G401.6 (cell line): ENCODE data around the gene OSBPL5.

ENCODE experiments used
- FAIRE-seq: peaks from 2 replicates; lab custom pipeline; 2012; peaks lifted over from hg19 to GRCh38; lab: Jason Lieb, UNC

OSBPL5 gene

GRCh38 chr11:3165152-3165705 lies at the start of gene OSBPL5:
TSS of gene OSBPL5 (minus strand) at chr11:3165310. CDS start at chr11:3129148, 36,162 bp downstream.
- no peak for FAIRE-seq

- FAIRE-seq: no peak
Observed at GRCh38 chr11:3214420-3214699, 49.2 kb upstream of the OSBPL5 start.

GRCh38 chr11:3213659-3214419 lies 48.7 kb upstream of the OSBPL5 start:
- FAIRE-seq: no peak

GRCh38 chr11:3208272-3208671 lies 43.2 kb upstream of the OSBPL5 start:
- FAIRE-seq: no peak

- FAIRE-seq: no peak
Observed at GRCh38 chr11:3207526-3208189, 42.5 kb upstream of the OSBPL5 start.

- FAIRE-seq: no peak
Observed at GRCh38 chr11:3206922-3207204, 41.8 kb upstream of the OSBPL5 start.

GRCh38 chr11:3206156-3206921 lies 41.2 kb upstream of the OSBPL5 start:
- FAIRE-seq: no peak

GRCh38 chr11:3205261-3206155 lies 40.4 kb upstream of the OSBPL5 start:
- FAIRE-seq: no peak

GRCh38 chr11:3204141-3205015 lies 39.3 kb upstream of the OSBPL5 start:
- no peak for FAIRE-seq

- no peak for FAIRE-seq
Observed at GRCh38 chr11:3203221-3204043, 38.3 kb upstream of the OSBPL5 start.

GRCh38 chr11:3202759-3203158 lies 37.6 kb upstream of the OSBPL5 start:
- no peak for FAIRE-seq

- FAIRE-seq: no peak
Observed at GRCh38 chr11:3202305-3202704, 37.2 kb upstream of the OSBPL5 start.

GRCh38 chr11:3201677-3202181 lies 36.6 kb upstream of the OSBPL5 start:
- no peak for FAIRE-seq

GRCh38 chr11:3201112-3201581 lies 36.0 kb upstream of the OSBPL5 start:
- FAIRE-seq: no peak

- FAIRE-seq: no peak
Observed at GRCh38 chr11:3200388-3201111, 35.4 kb upstream of the OSBPL5 start.

- FAIRE-seq: no peak
Observed at GRCh38 chr11:3199537-3200295, 34.6 kb upstream of the OSBPL5 start.

GRCh38 chr11:3198815-3199214 lies 33.7 kb upstream of the OSBPL5 start:
- no peak for FAIRE-seq

GRCh38 chr11:3197878-3198528 lies 32.9 kb upstream of the OSBPL5 start:
- no peak for FAIRE-seq
